ENCODE measurements around the gene DHRS9.
A peak's percentile ranks its signal among the peaks of the same experiment; 100 is the strongest.

The DHRS9 gene

DNA sequence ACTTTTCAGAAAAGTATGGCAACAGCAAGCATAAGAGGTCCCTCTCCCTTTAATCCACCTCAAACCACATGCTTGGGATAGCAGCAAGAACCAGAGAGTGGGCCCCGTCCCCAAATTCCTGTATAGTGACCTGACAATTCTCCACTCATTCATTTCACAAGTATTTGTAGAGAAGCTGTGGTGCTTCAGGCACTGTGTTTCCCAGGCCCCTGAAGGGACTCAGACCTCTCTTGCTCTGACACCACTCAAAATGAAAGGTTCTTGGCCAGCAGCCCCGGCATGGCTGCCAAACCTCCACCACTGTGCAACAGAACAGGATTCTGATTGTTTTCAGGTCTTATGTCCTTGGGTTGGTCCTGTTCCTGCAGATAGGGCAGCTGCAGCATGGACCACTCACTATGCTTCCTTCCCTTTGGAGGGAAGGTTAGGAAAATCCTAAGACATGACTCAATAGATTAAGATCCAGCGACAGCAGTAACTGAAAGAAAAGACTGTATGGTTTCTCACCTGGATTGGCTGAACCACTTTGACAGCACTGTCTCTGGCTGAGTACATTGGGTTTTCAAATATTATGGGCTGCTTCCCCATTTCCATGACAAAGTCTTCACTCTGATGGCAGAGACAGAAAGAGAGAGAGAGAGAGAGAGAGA lies 67.6 kb downstream of the DHRS9 start:
- DNase-seq: no peak

- DNase-seq: no peak
These were observed 68.6 kb downstream of the DHRS9 start for GRCh38 chr2:169137924-169138323.

- DNase-seq: no peak
These were observed 69.8 kb downstream of the DHRS9 start for GRCh38 chr2:169139145-169139544.

DNA sequence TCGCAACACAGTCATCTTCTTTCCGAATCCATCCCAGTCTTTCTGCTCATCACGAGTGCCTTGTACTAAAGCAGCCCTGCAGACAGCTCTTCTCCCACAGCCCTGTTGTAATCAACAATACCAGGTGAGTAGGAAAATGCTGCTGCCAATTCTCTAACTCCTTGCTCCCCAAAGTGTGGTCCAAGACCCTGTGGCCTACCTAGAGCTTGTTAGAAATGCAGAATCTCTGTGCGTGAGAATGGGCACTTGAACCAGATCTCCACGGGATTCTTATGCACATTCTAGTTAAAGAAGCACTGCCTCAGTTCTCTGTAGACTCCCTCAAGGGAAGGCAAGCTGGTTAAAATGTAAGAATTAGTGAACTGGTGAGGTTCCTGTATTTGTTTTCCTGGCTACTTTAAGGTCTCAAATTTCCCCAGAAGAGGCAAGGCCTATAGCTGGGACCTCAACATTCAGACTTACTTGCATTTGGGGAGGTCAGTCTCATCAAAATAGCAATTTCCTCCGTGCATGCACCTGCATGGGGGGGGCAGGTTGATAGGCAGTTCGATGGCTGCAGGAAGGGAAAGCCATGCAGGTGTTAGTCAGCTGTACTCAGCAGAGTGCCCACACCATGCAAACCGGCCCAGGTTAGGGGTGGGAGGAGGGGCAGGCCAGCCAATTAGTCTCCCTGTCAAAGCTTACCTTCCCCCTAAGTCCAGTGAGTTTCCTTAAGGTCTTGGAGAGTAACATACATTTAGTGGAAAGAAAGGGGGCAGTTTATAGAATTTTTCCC lies 70.8 kb downstream of the DHRS9 start:
- no peak for DNase-seq

- peak; percentile 43 for DNase-seq
These were observed 72.5 kb downstream of the DHRS9 start for GRCh38 chr2:169141713-169142352.

DNA sequence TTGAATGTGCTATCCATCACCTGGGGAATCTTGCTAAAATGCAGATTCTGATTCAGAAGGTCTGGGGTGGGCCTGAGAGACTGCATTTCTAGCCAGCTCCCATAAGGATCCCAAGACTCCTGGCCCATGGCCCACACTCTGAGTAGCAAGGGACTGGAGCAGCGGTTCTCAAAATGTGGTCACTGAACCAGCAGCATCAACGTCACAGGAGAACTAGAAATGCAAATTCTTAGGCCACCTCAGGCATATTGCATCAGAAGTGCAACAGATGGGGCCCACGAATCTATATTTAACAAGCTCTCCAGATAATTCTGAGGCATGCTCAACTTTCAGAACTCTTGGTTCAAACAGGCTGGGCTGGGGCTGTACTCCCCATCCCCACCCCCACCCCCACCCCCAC lies 74.6 kb downstream of the DHRS9 start:
- DNase-seq: no peak

Measured in midbrain (tissue), 1 donor.